HG02678 (cell line): ENCODE data around the gene CCDC167.

Experiments used
- ATAC-seq: cut with Tn5 transposase; IDR thresholded peaks from one replicate; pipeline ENCODE4 v1.9.1; 2021; ENCODE audit warnings: mild to moderate bottlenecking, moderate library complexity; ENCODE audit not compliant: unreplicated experiment

CCDC167 gene

GRCh38 chr6:37491171-37491829 is 8.4 kb downstream of the CCDC167 start:
- no peak for ATAC-seq

DNA sequence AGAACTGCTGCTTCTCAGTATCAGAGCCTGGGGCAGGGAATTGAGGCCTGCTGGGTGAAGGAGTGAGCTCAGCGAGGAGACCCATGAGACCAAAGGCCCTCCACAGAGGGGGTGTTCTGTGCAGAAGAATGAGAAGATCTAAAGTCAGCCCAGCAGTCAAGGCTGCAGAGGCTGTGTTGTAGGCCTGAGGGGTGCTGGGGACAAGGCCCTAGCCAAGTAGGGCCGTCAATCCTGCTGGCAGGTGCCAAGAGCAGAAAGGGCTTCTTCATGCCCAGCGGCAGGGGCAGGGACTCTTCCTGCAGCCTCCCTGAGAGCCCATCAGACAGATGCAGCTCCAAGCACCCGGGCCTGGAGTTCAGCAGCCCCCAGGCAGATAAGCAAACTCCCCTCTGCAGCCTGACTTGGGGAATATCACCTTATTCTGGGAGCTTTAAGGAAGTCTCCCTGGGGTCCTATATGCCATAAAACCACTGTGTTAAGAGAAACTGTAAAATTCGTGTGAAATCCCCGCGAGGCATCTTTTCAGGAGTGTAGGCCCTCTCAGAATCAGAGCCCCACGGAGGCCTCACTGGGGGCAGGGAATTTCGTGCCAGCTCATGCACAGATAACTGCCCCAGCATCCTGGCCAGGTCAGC is 9.0 kb downstream of the CCDC167 start:
- ATAC-seq: no peak

- ATAC-seq: no peak
Observed at GRCh38 chr6:37489697-37490336, 9.9 kb downstream of the CCDC167 start.

- no peak for ATAC-seq
Observed at GRCh38 chr6:37488476-37488875, 11.2 kb downstream of the CCDC167 start.

- ATAC-seq: no peak
Observed at GRCh38 chr6:37487591-37488380, 11.9 kb downstream of the CCDC167 start.

DNA sequence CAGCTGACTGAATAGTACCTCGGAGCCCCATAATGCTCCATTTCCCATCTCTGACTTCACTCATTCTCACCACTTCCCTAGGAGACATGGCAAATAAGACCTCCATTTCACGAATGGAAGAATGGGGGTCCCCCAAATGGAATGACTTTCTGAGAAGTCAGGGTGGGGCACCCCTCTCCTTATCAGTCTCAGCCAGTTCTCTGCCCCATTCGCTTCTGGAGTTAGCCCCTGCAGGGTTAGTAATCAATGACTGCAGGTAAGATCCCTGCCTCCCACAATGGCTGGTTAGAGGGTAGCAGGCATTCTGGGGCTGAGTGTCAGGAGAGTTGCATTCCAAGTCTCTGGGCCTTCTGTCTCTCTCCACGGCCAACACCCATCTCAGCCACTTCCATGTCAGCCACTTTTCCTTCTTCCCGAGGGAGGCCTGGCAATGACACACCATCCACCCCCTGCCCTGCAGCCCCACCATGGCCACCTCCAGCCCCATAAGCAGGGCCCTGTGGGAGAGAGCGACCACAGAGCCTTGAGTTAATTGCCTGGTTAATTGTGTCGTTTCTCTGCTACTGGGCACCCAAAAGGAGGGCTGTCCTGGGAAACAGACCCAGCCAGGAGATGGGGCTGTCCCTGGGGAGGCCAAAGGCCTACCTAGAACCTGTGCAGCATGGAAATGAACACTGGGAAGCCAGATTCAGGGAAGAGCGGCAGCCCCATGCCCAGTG is 13.4 kb downstream of the CCDC167 start:
- ATAC-seq: no peak

DNA sequence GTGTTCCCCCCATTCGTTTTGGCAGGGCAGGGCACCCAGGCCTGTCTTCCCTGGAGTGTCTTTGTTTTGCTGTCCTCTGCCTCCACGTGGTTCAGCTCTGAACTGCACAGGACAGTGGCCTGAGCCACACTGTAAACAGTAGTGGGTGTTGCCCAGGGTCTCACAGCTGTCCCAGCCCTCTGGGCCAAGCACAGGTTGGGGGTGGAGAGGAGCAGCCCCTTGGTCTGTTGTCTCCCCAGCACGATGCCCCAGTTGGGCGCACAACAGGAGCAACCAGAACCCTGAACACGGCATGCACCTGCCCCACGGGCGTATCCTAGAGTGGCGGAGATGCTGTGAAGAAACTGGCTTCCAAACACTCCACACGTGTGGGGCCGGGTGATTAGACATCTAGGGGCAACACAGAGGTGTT is 14.4 kb downstream of the CCDC167 start:
- no peak for ATAC-seq

DNA sequence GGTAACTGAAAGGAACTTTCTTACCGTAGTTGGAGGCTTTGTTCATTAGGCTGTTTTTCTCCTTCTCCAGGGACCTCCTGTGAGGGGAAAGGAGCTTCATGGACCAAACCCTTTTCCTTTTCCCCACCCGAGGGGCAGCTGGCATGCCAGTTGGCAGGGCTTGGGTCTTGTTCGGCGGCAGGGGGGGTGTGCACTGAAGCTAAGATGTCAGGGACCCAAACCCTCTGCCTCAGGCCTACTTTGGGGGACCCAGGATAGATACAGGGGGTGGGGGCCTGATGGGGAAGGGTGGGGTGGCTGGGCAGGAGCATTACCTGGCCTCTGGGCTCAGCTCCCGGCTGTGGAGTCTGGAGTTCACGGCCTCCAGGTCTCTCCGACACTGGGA is 14.9 kb downstream of the CCDC167 start:
- ATAC-seq: no peak

DNA sequence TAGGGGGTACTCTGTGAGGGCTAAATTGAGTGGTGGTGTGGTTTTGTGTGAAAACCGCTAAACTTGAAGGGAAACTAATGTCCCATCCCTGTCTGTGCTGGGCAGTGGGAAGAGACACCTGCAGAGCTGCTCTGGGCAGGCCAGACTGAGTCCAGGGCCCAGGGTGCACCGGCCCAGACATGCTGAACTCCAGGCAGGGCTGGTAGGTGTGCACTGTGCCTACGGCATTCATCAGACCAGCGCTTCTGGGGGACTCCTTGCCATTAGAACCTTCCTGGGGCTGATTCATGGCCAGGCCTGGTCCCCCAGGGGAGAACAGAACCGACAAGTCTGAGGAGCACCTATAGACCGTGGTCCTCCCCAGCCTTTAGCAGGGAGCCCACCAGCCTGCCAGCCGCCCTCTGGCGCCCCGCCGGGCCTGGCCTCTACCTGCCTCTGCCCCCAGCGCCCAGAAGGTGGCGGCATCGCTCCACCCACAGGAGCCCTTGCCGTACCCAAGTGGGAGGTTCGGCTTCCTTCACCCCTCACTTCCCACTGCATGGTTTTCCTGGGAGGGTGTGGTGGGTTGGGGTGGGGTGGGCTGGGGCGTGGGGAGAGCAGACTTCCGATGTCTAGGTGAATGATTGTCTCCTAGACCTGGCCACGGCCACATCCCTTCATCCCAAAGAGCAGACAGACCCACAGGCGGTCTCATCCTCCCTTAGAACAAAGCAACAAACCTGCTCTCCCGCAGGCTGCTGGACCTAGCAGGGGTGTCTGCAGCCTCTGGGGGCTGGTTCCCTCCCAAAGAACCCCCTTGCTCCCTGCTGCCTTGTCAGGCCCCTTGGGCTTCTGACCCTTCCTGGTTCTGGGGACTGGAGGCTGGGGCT is 15.5 kb downstream of the CCDC167 start:
- peak; percentile 55 for ATAC-seq

- ATAC-seq: no peak
Observed at GRCh38 chr6:37483252-37483901, 16.3 kb downstream of the CCDC167 start.

DNA sequence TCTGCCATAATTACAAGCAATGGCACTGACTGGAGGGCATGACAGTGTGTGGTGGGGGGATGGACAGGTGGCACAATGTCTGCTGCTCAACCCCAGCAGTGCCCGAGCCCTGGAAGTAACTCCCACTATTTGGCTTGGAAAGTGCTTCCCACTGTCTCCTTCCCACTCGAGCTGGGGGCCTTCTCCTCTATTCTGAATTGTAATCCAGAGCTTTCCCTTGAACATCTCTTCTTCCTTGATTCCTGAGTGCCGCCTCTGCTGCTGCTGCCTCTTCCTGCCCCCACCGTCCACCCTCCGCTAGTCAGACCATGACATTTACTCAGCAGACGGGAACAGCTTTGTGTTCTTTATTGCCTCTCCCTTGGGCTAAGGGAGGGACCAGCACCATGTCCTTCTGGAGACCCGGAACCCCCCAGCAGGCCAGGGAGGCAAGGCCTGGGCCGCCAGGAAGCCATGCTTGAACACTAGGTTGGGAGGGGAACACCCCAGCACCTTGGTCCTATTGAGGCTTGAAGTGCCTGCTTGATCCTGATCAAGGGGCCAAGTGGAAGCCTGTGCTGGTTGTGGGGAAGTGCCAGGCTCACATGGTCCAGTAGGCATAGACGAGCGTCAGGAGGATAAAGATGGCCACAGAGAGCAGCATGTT is 17.0 kb downstream of the CCDC167 start:
- no peak for ATAC-seq

DNA sequence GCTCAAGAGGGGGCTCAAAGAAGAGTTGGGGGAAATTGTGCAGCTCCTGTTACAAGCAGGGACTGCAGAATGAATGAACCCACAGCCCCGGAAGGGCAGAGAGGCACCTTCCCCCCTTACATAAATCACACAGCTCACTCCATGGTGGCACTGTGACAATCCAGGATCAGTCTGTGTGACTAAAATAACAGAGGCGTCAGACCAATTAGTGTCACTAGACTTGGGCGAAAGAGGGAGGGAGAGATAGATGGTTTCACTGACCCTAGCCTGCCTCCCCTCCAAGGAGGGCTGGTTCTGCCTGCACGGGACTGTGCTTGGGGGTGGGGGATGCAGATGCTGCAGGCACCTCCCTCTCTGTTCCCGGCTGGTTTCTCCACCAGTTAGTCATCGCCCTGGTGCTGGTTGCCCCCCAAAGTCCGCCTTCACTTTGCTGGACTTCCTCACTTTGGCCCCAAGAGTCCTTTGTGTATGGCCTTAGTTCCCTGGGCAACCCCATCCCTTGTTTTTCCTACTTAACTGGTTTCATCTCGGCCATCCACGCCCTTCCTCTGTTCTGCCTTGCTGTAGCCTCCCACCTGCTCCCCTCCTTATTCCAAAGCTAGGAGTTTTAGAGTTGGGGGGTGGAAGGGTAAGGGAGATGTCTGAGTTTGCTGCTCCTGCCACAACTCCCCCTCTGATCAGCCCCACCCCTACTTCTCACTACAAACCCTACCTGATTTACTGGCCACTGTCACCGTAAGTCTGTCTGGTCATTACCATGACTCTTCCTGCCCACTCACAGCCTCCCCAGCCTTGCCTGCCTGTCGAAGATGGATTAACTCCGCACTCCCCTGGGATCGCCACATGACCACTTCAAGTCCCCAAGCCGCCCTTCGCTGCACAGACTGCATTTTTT is 17.7 kb downstream of the CCDC167 start:
- no peak for ATAC-seq

DNA sequence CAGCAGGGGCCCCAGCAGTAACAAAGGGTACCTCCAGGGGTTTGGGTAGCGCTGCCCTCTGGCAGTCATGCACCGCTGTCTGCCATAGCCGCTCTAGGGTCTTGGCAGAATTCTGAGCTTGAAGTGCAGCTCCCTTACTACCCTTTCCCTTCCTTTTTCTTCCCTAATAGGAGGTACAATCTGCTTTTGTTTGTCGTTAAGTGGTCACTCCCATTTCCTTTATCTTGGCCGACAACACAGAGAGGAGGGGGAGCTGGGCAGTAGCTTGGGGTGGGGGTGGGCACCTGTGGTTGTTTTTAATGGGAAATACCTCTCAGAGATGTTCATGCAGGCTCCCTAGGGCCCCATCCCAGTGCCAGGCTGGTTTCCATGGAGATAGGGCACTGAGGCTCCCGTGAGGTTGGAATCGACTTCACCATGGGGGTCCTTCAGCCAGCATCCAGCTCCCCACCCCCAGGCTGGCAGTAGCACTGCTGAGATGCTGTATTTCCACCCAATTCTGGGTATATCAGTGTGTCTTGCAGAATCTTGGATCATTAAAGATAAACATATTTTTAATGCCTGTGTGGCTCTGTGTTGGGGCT is 18.6 kb downstream of the CCDC167 start:
- ATAC-seq: no peak

GRCh38 chr6:37480118-37480736 is 19.5 kb downstream of the CCDC167 start:
- no peak for ATAC-seq

DNA sequence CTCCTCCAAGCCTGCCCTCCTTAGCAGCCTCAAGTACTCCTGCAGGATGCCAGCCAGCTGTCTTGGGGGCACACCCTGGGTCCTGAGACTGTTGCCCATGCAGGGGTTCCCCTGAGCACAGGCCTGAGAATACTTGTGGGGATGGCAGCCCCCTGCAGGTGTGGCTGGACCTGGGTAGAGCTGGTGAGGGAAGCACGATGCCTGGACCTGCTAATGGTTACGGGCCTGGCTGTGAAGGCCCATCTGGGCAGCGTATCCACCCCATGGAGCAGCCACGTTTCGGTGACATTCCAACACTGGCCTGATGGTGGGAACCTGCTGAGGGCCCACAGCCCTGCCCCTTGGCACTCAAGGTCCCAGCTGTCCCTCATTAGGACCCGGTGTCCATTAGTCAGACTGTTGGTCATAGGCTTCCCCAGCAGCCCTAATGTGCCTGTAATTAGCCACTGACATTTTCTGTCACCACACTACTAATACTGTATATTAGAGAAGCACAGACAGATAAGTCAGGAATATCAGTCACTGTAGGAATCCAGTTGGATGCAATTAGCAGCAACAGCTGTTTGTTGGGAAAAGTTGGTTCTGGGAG is 20.3 kb downstream of the CCDC167 start:
- no peak for ATAC-seq

DNA sequence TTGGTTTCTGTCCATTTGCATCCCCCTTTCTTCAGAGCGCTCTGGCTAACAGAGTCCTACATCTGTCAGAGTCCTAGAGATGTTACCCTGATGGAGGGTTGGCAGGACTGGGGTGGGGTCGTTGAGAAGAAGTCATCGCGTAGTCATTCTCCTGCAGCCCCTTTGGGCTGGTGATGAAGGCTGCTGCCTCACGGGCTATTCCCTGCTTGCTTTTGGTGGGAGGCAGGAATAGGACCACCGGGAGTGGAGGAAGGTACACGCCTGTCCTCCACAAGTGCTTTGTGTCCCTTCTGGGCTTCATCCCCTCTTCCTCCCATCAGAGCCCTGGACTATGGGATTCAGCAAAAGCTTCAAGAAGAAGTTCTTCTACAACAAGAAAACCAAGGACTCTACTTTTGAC is 20.9 kb downstream of the CCDC167 start:
- ATAC-seq: no peak
